Cardiac fibroblast (primary cell): ENCODE results near the gene SCNN1B.
"Not testable (repeated sequence)": the region's sequence is repeated elsewhere in the genome, so short reads cannot be mapped to it uniquely, and the experiment has no call there.

Experiments used
- DNase-seq, 2 donors: peaks; one replicate each; pipeline versions ENCODE4 v3.0.0 to v3.0.0-alpha.2; 2010; ENCODE audit warnings: low read depth in 2 of 2
- H3K4me3 ChIP-seq, 2 donors: replicated peaks in 1 of 2; 1 replicate in 1 of 2; 2 replicates in 1 of 2; pipeline ENCODE4 v1.5.1; 2011; ENCODE audit warnings: low read depth in 2 of 2, low read length in 2 of 2, mild to moderate bottlenecking in 2 of 2, moderate library complexity in 1 of 2
- CTCF ChIP-seq: IDR thresholded peaks from one replicate; pipeline ENCODE4 v1.5.1; 2011; ENCODE audit warnings: low read depth, mild to moderate bottlenecking, low read length, inconsistent platforms

The SCNN1B gene

DNA sequence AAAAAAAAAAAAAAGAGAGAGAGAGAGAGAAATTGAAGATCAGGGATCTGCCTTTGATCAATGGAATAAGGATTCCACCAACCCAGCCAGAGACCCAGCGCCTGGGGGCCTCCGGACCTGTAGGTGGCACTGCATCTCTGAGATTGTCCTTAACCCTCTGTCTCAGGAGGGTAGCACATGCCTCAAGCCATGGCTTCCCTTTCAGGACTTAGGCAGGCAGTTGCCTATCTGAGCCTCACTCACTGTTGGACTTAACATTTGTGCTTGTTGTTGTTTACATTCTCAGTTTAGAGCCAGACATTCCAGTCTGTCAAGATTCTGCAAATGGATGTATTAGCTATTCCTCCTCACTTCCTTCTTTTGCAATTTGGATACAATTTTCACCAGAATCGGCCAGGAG, 5.1 kb upstream of the SCNN1B start:
- TF ChIP-seq CTCF: no peak
- DNase-seq: no peak

DNA sequence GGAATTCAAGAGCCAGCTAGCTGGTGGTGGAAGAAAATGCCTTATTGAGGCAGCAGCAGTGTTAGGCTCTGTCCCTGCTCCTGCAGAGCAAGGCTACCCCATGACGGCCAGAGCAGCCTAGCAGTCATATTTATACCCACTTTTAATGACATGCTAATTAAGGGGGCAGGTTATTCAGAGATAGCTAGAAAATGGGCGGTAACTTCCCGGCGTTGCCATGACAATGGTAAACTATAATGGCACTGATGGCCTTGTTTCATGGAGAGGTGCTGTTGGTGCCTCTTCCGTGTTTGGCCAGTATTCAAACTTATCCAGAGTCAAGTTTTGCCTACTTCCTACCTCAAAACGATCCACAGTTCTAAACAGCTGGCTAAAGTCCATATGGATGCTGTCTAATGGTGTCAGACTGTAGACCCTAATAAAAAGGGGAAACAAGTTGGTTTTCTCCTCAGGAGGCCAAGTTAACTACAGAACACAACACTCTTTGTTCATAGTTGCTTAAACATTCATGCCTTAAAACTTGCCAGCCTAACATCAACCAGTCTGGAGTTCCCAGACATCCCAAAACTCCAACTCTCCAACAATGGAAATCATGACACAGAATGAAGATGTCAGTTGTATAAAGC, 3.7 kb upstream of the SCNN1B start:
- no peak for TF ChIP-seq CTCF
- DNase-seq: no peak
- no peak overlapping the region for H3K4me3 ChIP-seq

More for the DNA sequence above, 5.1 kb upstream of the SCNN1B start:
- no peak overlapping the region for H3K4me3 ChIP-seq

DNA sequence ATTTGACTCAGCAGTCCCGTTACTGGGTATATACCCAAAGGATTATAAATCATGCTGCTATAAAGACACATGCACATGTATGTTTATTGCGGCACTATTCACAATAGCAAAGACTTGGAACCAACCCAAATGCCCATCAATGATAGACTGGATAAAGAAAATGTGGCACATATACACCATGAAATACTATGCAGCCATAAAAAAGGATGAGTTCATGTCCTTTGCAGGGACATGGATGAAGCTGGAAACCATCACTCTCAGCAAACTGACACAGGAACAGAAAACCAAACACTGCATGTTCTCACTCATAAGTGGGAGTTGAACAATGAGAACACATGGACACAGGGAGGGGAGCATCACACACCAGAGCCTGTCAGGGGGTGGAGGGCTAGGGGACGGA, 2.3 kb upstream of the SCNN1B start:
- DNase-seq, H3K4me3 ChIP-seq: not testable (repeated sequence)

DNA sequence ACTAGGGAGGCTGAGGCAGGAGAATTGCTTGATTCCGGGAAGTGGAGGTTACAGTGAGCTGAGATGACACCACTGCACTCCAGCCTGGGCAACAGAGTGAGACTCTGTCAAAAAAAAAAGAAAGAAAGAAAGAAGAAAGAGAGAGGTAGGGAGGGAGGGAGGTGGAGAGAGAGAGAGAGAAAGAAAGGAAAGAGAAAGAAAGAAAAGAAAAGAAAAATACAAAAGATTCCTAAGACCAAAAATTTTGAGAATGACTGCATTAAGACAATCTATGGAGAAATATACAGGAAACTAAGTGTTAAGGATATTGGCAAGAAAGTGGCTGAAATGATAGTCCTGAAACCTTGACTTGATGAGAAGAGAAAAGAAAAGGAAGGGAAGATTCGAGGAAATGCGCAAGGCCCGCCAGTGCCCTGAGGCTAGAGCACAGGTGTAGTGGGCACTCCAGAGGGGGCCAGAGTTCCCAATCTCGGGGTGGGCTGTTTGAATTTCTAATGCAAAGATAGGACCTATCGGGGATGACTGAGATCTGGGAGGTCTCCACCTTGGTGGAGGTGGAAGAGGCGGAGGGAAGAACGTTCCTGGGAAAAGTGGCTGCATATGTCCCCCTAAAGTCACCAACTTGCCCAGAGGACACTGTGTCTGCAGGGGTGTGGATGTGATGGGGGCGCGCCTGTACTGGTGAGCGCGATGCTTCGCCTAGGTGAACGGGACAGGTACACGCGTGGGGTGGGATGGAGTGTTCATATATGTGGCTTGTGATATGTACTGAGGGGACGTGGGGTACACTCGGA, 654 bp upstream of the SCNN1B start:
- no peak for DNase-seq
- no peak overlapping the region for H3K4me3 ChIP-seq
- TF ChIP-seq CTCF: no peak

DNA sequence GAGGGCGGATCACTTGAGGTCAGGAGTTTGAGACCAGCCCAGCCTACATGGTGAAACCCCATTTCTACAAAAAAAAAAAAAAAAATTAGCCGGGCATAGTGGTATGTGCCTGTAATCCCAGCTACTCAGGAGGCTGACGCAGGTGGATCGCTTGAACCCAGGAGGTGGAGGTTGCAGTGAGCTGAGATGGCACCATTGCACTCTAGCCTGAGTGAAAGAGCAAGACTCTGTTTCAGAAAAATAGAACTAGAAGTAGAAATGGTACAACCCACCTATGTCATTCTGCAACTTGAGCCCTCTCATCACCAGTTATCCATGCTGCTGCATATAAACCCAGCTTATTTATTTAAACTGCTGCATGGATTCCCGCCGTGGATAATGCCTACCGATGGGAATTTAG, 1.6 kb downstream of the SCNN1B start:
- H3K4me3 ChIP-seq: no peak overlapping the region
- TF ChIP-seq CTCF: no peak
- no peak for DNase-seq

DNA sequence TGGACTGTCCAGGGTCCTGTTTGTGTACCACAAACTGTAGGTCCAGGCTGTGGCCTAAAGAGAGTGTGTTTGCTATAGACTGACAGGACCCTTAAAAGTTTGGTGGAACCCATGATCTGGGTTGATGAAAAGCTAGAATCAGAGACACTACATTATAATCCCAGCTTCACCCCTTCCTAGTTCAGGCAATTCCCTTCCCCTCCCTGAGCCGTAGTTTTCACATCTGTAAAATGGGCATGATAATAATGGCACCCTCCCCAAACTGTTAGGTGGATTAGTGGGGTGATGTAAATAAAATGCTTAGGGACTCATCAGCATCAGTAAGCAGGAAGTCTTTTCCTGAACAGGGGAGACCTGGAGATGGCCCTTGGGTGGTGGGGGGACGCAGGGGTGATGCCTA, 2.5 kb downstream of the SCNN1B start:
- no peak for TF ChIP-seq CTCF
- no peak overlapping the region for H3K4me3 ChIP-seq
- no peak for DNase-seq

DNA sequence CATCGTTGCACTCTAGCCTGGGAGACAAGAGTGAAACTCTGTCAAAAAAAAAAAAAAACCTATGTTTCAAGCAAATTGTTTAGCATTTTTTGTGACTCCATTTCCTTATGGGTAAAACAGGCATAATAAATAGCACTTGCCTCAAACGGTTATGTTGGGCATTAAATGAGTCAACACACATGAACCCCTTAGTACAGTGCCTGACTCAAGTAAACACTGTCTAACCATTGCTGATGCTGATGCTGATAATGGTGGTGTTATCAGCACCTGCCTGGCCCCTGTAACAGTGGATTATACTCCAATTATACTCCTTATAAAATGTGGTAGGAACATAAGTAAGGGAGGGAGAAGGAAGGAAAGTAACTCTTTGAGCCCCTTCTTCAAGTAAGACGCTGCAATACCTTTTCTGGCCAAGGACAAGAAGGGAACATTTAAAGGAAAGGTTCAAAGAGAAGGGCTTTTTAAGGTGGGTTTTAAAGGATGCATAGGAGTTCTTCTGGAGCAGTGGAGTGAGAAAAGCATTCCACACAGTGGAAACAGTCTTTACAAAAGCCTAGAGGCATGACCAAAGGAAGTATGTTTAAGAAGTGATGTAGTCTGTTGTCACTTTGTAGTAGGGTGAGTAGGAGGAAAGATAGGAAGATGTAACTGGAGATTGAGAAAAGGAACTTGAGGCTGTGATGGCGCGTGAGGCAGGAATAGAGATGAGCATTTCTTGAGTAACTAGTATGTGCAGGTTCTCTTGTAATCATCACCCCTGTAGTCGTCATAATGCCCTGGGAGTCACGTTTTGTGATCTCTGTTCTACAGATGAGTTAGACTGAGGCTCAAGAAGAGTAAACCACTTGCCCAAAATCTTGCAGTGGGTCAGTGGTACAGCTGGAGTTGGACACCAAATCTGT, 4.3 kb downstream of the SCNN1B start:
- no peak for DNase-seq
- no peak for TF ChIP-seq CTCF

More for the DNA sequence above, 4.3 kb downstream of the SCNN1B start:
- no peak overlapping the region for H3K4me3 ChIP-seq
